Measurements from ENCODE around the gene DAZAP2. TPM values are rescaled to one million over a fixed set of nuclear protein-coding genes. Genes with fewer than 3 reads are reported as not detected.
"Not testable (repeated sequence)": the region's sequence is repeated elsewhere in the genome, so short reads cannot be mapped to it uniquely, and the experiment has no call there.

DAZAP2 gene
- total RNA-seq, 1 experiment from 2014 or later: 100 TPM

GRCh38 chr12:51225771-51226170 lies 12.9 kb upstream of the DAZAP2 start:
- BruUV-seq (replicated peaks): no TSS peak
- Mint-ChIP-seq H3K27ac (ENCODE audit: unreplicated experiment) (no peak overlapping the region), H3K27me3 (ENCODE audit: insufficient read depth, unreplicated experiment) (no peaks in the 10 kb centered on the region), H3K4me1 (ENCODE audit: low read depth, unreplicated experiment) (peaks cover 7% of the 10 kb centered on the region), H3K36me3 (ENCODE audit: insufficient read depth, unreplicated experiment) (peaks cover 9% of the 10 kb centered on the region), H3K4me3 (ENCODE audit: unreplicated experiment) (no peak overlapping the region), H3K9me3 (ENCODE audit: unreplicated experiment) (no peaks in the 10 kb centered on the region)
- ChIA-PET CTCF (interaction anchor here (1.7 kb wide), 1 partner anchor 7 kb away, joined by 7 read pairs; the partner anchor contains the start of gene POU6F1), POLR2A (no interaction called here)
- no peaks in the 10 kb centered on the region for H3K27me3 ChIP-seq (replicated peaks; ENCODE audit: control insufficient read depth, insufficient read depth, low read length)
- no peak overlapping the region for H3K4me3 ChIP-seq (ENCODE audit: low read depth, low read length)
- no peaks in the 10 kb centered on the region for H3K36me3 ChIP-seq (ENCODE audit: control insufficient read depth, insufficient read depth, low read length)
- no peaks in the 10 kb centered on the region for H3K4me1 ChIP-seq
- TF ChIP-seq CTCF (IDR thresholded peaks at IDR 0.05; ENCODE audit: insufficient read depth in 1 of 2, low read depth in 1 of 2, low read length in 1 of 2, severe bottlenecking in 1 of 2, unreplicated experiment in 1 of 2): no peak
- no peak for DNase-seq
- intact Hi-C loops (cut with micrococcal nuclease; ENCODE audit: unreplicated experiment): no loop called here
- H3K9me3 ChIP-seq: no peaks in the 10 kb centered on the region

GRCh38 chr12:51227112-51227511 lies 11.5 kb upstream of the DAZAP2 start:
- CTCF ChIA-PET: interaction anchor here (1.7 kb wide), 1 partner anchor 9 kb away, joined by 7 read pairs; the partner anchor contains the start of gene POU6F1
- not testable (repeated sequence) for H3K27ac Mint-ChIP-seq (ENCODE audit: unreplicated experiment)
- POLR2A ChIA-PET: interaction anchor here (0.6 to 0.7 kb wide), 2 partner anchors 100 to 603 kb away, joined by 3 to 6 read pairs; no protein-coding TSS in a partner anchor

GRCh38 chr12:51227962-51228361 lies 10.7 kb upstream of the DAZAP2 start:
- H3K4me1 ChIP-seq: no peaks in the 10 kb centered on the region
- H3K36me3 Mint-ChIP-seq (ENCODE audit: insufficient read depth, unreplicated experiment): no peaks in the 10 kb centered on the region
- no peaks in the 10 kb centered on the region; the same call in 1 of the 2 replicates for H3K9me3 ChIP-seq
- H3K36me3 ChIP-seq (ENCODE audit: control insufficient read depth, insufficient read depth, low read length): no peaks in the 10 kb centered on the region
- H3K27me3 ChIP-seq (replicated peaks; ENCODE audit: control insufficient read depth, insufficient read depth, low read length): no peaks in the 10 kb centered on the region
- H3K4me3 ChIP-seq (ENCODE audit: low read depth, low read length): no peak overlapping the region
- no peak overlapping the region for H3K27ac Mint-ChIP-seq (ENCODE audit: unreplicated experiment)
- ChIA-PET POLR2A (interaction anchor here (0.6 kb wide), 1 partner anchor 602 kb away, joined by 6 read pairs; no protein-coding TSS in a partner anchor), CTCF (no interaction called here)
- BruUV-seq (replicated peaks): no TSS peak
- H3K9me3 Mint-ChIP-seq (ENCODE audit: unreplicated experiment): no peaks in the 10 kb centered on the region
- no peaks in the 10 kb centered on the region for H3K27me3 Mint-ChIP-seq (ENCODE audit: insufficient read depth, unreplicated experiment)
- H3K4me3 Mint-ChIP-seq (ENCODE audit: unreplicated experiment): no peak overlapping the region
- H3K4me1 Mint-ChIP-seq (ENCODE audit: low read depth, unreplicated experiment): no peaks in the 10 kb centered on the region
- intact Hi-C loops (cut with micrococcal nuclease; ENCODE audit: unreplicated experiment): no loop called here
- no peak for TF ChIP-seq CTCF (IDR thresholded peaks at IDR 0.05; ENCODE audit: insufficient read depth in 1 of 2, low read depth in 1 of 2, low read length in 1 of 2, severe bottlenecking in 1 of 2, unreplicated experiment in 1 of 2)
- no peak for DNase-seq

More at GRCh38 chr12:51227112-51227511, 11.5 kb upstream of the DAZAP2 start:
- H3K9me3 Mint-ChIP-seq (ENCODE audit: unreplicated experiment); H3K4me3 ChIP-seq (ENCODE audit: low read depth, low read length); H3K36me3 ChIP-seq (ENCODE audit: control insufficient read depth, insufficient read depth, low read length); BruUV-seq (replicated peaks); H3K36me3 Mint-ChIP-seq (ENCODE audit: insufficient read depth, unreplicated experiment); H3K27me3 ChIP-seq (replicated peaks; ENCODE audit: control insufficient read depth, insufficient read depth, low read length); H3K9me3 ChIP-seq; H3K4me3 Mint-ChIP-seq (ENCODE audit: unreplicated experiment); DNase-seq; H3K4me1 ChIP-seq; H3K27me3 Mint-ChIP-seq (ENCODE audit: insufficient read depth, unreplicated experiment); intact Hi-C loops (cut with micrococcal nuclease; ENCODE audit: unreplicated experiment); H3K4me1 Mint-ChIP-seq (ENCODE audit: low read depth, unreplicated experiment): not testable (repeated sequence)

Data from Caco-2 (cell line).